Colonic mucosa (tissue), 4 donors: ENCODE measurements around the gene ZNF773. TPM values are rescaled to one million over a fixed set of nuclear protein-coding genes. Genes with fewer than 3 reads are reported as not detected.
"Not testable (repeated sequence)": the region's sequence is repeated elsewhere in the genome, so short reads cannot be mapped to it uniquely, and the experiment has no call there.

Experiments
- DNase-seq: peaks from one replicate; pipeline ENCODE4 v3.0.0-alpha.2; 2020
- H3K27ac ChIP-seq: fragments of 200-600 bp; one replicate; pipeline ENCODE4 v1.8.0; 2021
- H3K27me3 ChIP-seq: fragments of 200-600 bp; one replicate; pipeline ENCODE4 v1.8.0; 2021
- H3K36me3 ChIP-seq: fragments of 200-600 bp; one replicate; pipeline ENCODE4 v1.8.0; 2021
- H3K4me1 ChIP-seq: fragments of 200-600 bp; one replicate; pipeline ENCODE4 v1.8.0; 2021; ENCODE audit warnings: mild to moderate bottlenecking
- H3K4me3 ChIP-seq: fragments of 200-600 bp; one replicate; pipeline ENCODE4 v1.8.0; 2021
- H3K9ac ChIP-seq, 2 donors: one replicate each; pipeline ENCODE4 v1.7.0; 2013; ENCODE audit warnings: control low read depth in 2 of 2, low read depth in 2 of 2, low read length in 2 of 2
- H3K9me3 ChIP-seq: fragments of 200-600 bp; one replicate; pipeline ENCODE4 v1.8.0; 2021
- intact Hi-C: fragments of 100-400 bp; cut with DNase I; formaldehyde crosslinking; loops from one replicate; pipeline ENCODE4 v1.14.1; 2022
- total RNA-seq, 2 donors: library from RNA; stranded (reverse); fragmentation: NEBNext Ultra II Directional in 1 of 2; extraction: Animal tissue kit (Norgen Biotek cat#: 25700) in 1 of 2; gene quantifications; one replicate each; pipeline ENCODE4 v1.2.1, GENCODE V29; 2021
- TF ChIP-seq, protein P1 (sequence below): fragments of 200-600 bp; IDR thresholded peaks from one replicate; pipeline ENCODE4 v1.8.0; 2022; ENCODE audit warnings: antibody characterized with exemption, mild to moderate bottlenecking
- donor health status: healthy.
- donor health status: DM: no; HTN: no; CAD: no.
- donor health status: DM: no; HTN: no; CAD: no.

Gene ZNF773
- total RNA-seq, 2 donors from 2014 or later: 4.7 to 5.3 TPM

DNA sequence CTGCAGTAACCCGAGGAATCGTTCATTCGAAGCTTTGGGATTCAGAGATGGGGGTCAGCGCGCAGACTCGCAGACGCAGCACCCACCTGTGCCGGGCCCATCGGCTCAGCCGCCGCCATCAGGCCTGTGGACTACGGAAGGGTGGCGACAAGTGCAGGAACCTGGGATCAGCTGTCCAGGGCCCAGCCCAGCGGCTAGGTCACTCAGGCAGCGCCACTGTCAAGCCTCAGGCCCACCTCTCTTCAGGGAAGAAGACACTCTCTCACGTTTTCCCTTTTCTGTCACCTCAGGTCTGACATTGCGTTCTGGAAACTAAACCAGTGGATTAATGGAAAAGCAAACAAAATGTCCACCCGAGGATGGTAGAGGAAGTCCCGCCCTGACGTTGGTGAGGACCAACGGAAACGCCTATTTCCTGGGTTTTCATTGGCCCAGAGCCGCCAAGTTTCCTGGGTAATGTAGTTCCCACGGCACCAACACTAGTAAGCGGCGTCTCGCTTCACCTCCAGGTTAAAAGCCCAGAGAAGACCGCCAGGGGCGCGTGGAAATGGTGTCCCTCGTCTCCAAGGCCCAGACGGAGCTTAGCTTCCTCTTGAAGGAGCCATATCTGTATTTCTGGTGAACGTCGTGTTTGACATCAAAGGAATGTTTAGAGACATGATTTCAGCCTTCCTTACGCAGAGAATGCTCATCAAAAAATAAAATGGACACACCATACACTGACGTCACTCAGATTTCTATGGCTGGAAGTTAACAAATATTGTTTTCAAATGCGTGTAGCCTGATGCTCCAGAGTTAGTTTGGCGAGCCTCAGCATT, 22.3 kb upstream of the ZNF773 start, which contains the start of gene ZNF772:
ZNF772 (minus strand) TSS at position 376 of the 818 bp plus-strand sequence; CDS start at position 119, 257 bp downstream.
- Histone ChIP-seq H3K4me1 (no peaks in the 10 kb centered on the region), H3K4me3 (peak within 1 kb of the TSS; percentile 63), H3K9ac (peak within 1 kb of the TSS in 1 of 2 donors; percentile 54), H3K9me3 (no peaks in the 10 kb centered on the region), H3K27ac (peak within 1 kb of the TSS; percentile 45), H3K27me3 (no peaks in the 10 kb centered on the region), H3K36me3 (no peaks in the 10 kb centered on the region)
- intact Hi-C loops: no loop called here
- TF ChIP-seq, protein P1, sequence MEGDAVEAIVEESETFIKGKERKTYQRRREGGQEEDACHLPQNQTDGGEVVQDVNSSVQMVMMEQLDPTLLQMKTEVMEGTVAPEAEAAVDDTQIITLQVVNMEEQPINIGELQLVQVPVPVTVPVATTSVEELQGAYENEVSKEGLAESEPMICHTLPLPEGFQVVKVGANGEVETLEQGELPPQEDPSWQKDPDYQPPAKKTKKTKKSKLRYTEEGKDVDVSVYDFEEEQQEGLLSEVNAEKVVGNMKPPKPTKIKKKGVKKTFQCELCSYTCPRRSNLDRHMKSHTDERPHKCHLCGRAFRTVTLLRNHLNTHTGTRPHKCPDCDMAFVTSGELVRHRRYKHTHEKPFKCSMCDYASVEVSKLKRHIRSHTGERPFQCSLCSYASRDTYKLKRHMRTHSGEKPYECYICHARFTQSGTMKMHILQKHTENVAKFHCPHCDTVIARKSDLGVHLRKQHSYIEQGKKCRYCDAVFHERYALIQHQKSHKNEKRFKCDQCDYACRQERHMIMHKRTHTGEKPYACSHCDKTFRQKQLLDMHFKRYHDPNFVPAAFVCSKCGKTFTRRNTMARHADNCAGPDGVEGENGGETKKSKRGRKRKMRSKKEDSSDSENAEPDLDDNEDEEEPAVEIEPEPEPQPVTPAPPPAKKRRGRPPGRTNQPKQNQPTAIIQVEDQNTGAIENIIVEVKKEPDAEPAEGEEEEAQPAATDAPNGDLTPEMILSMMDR: no peak
- peak; percentile 93 for DNase-seq

DNA sequence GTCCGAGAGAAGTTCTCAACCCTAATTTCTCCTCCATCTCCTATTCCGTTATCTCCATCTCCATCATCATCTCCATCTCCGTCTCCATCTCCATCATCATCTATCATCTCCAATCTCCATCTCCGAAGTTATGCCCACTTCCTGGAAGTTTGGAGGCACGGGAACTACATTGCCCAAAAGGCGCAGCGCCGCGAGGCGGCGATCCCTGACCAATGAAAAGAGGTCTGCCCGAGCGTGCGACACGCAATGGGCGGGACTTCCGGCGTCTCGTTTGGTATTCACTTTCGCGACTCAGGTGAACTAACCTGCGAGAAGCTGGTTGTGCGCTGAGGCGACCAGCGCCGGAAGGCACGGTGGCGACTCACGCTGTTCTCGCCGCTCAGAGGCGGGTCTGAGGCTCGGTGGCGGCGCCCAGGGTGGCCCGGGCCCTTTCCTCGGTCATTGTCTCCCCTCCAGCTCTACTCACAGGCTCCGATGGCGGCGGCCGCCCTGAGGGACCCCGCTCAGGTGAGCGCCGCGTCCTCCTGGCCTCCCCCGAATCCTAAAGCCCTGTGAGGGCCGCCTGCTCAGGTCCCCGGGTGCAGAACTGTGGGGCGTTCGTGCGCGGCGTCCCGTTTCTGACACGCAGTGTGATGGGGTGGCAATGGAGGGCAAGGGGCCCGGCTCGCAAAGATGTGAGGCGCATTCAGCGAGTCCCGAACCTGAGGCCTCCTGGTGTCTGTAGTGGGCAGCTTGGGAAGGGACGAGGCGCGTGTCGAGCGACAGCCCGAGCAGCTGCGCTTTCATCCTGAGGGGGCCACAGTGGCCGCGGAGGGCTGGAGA, 12.1 kb upstream of the ZNF773 start, which contains the start of gene ZNF419:
ZNF419 (plus strand) TSS at position 274 of the 822 bp plus-strand sequence; CDS start at position 475, 201 bp downstream.
- intact Hi-C loops, H3K36me3 ChIP-seq, H3K4me1 ChIP-seq, H3K27me3 ChIP-seq, H3K9me3 ChIP-seq: not testable (repeated sequence)
- Histone ChIP-seq H3K9ac (peak within 1 kb of the TSS; percentile 59 to 77), H3K27ac (peak within 1 kb of the TSS; percentile 40), H3K4me3 (peak within 1 kb of the TSS; percentile 98)
- DNase-seq: peak; percentile 96

DNA sequence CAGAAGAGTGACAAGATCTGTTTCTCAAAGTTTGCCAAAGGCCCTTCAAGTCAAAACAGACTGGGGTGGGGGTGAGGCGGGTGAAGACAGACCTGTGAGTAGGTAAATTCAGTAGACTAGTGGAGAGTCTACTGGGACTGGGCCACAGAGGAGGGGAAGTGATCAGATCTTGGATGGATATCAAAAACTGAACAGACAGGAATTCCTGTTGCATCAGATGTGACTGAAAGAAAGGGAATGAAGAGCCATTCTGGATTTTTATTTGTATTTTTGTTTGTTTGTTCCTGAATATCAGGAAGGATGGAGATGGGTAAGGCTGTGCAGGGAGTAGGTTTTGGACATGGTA, 11.5 kb upstream of the ZNF773 start:
- intact Hi-C loops, H3K9ac ChIP-seq, H3K4me1 ChIP-seq, H3K4me3 ChIP-seq, H3K9me3 ChIP-seq, DNase-seq, H3K27ac ChIP-seq, H3K36me3 ChIP-seq, H3K27me3 ChIP-seq: not testable (repeated sequence)

DNA sequence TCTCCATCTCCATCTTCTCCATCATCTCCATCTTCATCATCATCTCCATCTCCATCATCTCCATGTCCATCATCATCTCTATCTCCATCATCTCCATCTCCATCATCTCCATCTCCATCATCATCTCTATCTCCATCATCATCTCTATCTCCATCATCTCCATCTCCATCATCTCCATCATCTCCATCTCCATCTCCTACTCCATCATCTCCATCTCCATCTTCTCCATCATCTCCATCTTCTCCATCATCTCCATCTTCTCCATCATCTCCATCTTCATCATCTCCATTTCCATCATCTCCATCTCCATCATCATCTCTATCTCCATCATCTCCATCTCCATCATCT, 432 bp upstream of the ZNF773 start:
- H3K9ac ChIP-seq, H3K9me3 ChIP-seq, H3K4me3 ChIP-seq, H3K4me1 ChIP-seq, intact Hi-C loops, H3K36me3 ChIP-seq, H3K27me3 ChIP-seq, DNase-seq, H3K27ac ChIP-seq: not testable (repeated sequence)

DNA sequence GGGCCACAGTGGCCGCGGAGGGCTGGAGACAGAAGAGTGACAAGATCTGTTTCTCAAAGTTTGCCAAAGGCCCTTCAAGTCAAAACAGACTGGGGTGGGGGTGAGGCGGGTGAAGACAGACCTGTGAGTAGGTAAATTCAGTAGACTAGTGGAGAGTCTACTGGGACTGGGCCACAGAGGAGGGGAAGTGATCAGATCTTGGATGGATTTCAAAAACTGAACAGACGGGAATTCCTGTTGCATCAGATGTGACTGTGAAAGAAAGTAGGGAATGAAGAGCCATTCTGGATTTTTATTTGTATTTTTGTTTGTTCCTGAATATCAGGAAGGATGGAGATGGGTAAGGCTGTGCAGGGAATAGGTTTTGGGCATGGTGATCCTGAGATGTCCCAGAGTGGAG, 662 bp downstream of the ZNF773 start:
- H3K9ac ChIP-seq, H3K27ac ChIP-seq, H3K27me3 ChIP-seq, intact Hi-C loops, H3K4me1 ChIP-seq, H3K9me3 ChIP-seq, DNase-seq, H3K36me3 ChIP-seq: not testable (repeated sequence)
- peak overlapping the region; percentile 66 for H3K4me3 ChIP-seq

DNA sequence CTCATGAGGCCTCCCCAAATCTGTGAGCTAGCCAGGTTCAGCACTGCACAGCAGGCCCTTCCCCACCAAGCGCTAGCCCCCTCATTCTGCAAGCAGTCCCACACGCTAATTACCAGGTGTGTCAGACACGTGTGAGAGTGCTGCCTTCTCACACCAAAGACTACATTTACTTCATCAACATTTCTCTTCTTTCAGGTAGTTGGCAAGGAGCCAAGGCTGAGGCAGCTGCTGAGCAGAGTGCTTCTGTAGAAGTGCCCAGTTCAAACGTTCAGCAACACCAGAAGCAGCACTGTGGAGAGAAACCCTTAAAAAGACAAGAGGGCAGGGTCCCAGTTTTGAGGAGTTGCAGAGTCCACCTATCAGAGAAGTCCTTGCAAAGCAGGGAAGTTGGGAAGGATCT, 6.4 kb downstream of the ZNF773 start:
- Histone ChIP-seq H3K4me3 (no peak overlapping the region), H3K9ac (no peak overlapping the region), H3K27ac (no peak overlapping the region), H3K27me3 (no peaks in the 10 kb centered on the region), H3K36me3 (peaks cover 12% of the 10 kb centered on the region), H3K4me1 (no peaks in the 10 kb centered on the region), H3K9me3 (no peaks in the 10 kb centered on the region)
- no peak for DNase-seq
- TF ChIP-seq, protein P1: no peak
- intact Hi-C loops: no loop called here

DNA sequence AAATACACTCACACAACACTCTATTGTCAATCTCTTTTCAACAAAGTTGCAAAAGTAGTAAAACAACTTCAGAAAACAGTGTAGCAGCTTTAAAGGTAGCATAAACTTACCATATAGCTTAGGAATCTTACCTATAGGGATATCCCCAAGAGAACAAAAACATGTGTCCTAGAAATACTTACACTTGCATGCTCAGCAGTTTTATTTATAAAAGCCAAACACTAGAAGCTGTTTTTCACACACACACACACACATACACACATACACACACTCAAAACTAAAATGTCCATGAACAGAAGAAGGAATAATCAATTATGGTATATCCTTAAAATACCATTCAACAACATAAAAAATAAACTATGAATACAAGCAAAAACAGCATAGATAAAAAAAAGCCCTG, 11.7 kb downstream of the ZNF773 start:
- TF ChIP-seq, protein P1: no peak
- peaks cover 4% of the 10 kb centered on the region for H3K36me3 ChIP-seq
- H3K9me3 ChIP-seq: no peaks in the 10 kb centered on the region
- H3K27ac ChIP-seq: no peak overlapping the region
- H3K9ac ChIP-seq: no peak overlapping the region
- intact Hi-C loops: no loop called here
- H3K27me3 ChIP-seq: no peaks in the 10 kb centered on the region
- DNase-seq: no peak
- no peak overlapping the region for H3K4me3 ChIP-seq
- H3K4me1 ChIP-seq: no peaks in the 10 kb centered on the region
